ENCODE measurements around the gene RSPO1.

Gene RSPO1

DNA sequence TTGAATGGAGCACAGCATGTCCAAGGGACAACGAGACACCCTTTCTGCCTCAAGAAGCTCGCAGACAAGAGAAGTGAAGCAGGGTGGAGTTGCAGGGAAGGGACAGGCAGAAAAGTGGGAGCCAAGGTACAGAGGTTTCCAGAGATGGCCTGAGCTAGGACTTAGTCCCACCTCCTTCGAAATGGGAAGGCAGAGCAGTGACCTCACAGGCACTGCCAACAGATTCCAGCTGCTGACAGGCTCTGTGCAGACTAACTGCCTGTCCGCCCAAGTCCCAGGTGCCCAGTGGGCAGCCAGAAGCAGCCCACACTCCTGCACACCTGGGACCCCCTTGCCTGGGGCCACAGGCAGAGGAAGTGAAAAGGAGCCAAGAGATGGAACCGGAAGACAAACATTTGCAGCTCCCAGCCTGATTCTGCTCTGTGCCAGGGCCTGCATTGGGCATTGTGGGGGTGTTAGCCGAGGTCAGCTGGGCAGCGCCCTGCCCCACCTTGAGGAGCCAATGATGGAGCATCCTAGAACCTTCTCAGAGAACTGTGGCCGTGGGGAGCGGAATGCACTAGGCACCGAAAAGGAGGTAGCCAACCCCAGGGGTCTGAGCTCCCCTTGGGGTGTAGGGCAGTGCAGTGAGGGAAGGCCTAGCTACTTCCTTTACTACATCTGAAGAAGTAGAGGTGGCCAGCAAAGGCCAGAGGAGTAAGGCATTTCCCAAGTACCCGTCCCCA lies 27.5 kb upstream of the RSPO1 start:
- TF ChIP-seq, protein P1, sequence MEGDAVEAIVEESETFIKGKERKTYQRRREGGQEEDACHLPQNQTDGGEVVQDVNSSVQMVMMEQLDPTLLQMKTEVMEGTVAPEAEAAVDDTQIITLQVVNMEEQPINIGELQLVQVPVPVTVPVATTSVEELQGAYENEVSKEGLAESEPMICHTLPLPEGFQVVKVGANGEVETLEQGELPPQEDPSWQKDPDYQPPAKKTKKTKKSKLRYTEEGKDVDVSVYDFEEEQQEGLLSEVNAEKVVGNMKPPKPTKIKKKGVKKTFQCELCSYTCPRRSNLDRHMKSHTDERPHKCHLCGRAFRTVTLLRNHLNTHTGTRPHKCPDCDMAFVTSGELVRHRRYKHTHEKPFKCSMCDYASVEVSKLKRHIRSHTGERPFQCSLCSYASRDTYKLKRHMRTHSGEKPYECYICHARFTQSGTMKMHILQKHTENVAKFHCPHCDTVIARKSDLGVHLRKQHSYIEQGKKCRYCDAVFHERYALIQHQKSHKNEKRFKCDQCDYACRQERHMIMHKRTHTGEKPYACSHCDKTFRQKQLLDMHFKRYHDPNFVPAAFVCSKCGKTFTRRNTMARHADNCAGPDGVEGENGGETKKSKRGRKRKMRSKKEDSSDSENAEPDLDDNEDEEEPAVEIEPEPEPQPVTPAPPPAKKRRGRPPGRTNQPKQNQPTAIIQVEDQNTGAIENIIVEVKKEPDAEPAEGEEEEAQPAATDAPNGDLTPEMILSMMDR (IDR thresholded peaks at IDR 0.05; ENCODE audit: extremely low read depth, missing control alignments), result no peak
- no peak for DNase-seq (ENCODE audit: low spot score)

DNA sequence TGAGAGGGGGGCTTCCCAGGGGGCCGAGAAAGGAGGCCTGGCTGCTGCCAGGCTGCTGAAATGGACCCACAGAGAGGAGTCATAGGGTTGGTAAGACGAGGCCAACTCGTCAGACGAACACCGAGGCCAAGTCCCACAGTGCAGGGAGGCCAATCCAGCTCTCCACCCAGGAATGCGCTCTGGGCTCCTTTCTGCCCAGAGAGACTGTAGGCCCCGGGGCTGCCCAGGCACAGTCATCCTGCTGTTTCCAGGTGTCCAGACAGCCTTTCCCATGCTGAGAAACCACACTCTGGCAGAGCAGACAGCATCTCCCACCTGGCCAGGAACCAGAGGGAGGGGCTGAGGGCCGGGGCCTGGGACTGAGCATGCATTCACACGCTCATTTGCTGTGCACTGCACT lies 26.7 kb upstream of the RSPO1 start:
- TF ChIP-seq, protein P1 (IDR thresholded peaks at IDR 0.05; ENCODE audit: extremely low read depth, missing control alignments), result no peak
- DNase-seq (ENCODE audit: low spot score), result no peak

DNA sequence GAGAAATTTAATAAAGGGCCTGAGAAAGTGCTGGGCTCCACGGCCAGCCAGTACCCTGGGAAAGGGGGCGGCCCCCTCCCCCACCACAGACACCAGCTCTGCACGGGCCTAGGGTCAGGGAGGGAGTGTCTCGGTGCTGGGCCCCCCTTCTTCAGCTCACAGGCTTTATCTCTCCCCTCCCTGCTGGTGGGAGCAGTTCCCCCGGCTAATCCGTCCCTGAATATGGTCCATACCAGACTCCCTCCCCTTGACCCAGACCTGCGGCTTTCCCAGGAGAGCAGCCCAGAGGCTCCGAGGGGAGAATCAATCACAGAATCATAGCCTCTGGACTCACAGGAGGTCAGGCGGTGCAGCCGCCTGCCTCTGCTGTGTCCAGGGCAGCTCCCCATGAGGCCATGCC lies 26.0 kb upstream of the RSPO1 start:
- TF ChIP-seq, protein P1 (IDR thresholded peaks at IDR 0.05; ENCODE audit: extremely low read depth, missing control alignments), result no peak
- DNase-seq (ENCODE audit: low spot score), result no peak

DNA sequence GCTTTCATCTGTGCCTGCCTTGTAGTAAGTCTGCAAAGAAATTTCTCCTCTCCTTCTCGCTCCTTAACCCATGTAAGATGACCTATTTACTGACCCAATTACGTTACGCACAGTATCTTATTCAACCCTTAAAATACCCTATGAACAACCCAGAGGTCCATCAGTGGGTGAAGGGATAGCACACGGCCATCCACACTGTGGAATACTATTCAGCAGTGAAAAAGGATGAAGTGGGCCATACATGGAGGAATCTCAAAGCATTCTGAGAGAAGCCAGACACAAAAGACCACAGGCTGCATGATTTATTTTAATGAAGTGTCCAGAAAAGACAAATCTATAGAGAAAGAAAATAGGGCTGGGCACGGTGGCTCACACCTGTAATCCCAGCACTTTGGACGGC lies 23.8 kb upstream of the RSPO1 start:
- no peak for DNase-seq (ENCODE audit: low spot score)
- TF ChIP-seq, protein P1 (IDR thresholded peaks at IDR 0.05; ENCODE audit: extremely low read depth, missing control alignments), result no peak

DNA sequence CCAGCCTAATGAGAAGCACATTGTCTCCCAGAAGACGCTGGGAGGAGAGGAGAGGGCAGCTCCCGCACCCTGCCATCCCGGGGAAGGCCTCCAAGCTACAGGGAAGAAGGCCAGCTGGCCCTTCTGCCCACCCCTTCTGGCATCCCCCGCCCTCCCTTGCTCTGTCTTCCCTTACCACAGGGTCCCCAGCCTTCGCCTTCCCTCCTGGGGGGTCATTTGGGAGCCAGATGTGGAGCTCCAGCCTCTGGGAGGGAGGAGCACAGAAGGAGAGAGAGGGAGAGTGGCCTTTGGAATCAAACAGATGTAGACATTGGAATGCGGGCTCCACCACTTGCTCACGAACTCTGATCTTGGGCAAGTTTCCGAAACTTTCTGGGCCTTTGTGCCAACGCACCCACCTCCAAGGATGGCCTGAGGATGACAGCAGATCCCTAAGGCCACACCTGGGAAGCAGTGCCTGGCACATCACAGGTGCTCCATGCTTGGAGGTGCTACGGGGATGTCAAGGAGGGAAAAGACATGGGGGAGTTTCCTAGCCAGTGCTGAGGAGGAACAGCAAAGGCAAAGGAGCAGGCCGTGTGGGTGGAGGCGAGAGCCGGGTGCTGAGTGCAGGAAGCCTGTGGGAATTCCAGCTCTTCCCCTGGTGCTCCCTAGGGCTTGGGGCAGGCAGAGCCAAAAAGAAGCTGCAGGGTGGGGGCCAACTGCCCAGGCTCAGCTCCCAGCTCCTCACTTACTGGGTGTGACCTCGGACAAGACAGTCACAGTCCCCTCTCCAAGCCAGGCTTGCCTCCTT lies 23.1 kb upstream of the RSPO1 start:
- TF ChIP-seq, protein P1 (IDR thresholded peaks at IDR 0.05; ENCODE audit: extremely low read depth, missing control alignments), result no peak
- no peak for DNase-seq (ENCODE audit: low spot score)

DNA sequence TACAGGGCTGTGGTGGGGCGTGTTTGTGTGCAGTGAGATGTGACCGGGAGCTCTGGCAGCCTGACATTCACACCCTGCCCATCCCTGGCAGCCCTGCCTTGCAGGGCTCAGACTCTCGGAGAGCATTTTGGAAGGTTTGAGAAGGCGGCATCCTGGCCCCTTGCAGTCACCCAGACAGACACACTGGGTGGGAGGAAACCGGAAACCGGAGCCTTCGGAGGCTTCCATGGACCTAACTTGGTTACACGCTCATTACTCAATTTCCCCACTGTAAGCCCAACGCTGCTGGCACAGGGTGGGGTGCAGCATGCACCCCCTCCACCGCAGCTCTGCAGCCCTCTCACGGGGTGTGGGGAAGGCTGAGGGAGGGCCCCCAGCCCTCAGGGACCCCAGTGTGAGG lies 22.2 kb upstream of the RSPO1 start:
- DNase-seq (ENCODE audit: low spot score), result no peak
- TF ChIP-seq, protein P1 (IDR thresholded peaks at IDR 0.05; ENCODE audit: extremely low read depth, missing control alignments), result no peak

DNA sequence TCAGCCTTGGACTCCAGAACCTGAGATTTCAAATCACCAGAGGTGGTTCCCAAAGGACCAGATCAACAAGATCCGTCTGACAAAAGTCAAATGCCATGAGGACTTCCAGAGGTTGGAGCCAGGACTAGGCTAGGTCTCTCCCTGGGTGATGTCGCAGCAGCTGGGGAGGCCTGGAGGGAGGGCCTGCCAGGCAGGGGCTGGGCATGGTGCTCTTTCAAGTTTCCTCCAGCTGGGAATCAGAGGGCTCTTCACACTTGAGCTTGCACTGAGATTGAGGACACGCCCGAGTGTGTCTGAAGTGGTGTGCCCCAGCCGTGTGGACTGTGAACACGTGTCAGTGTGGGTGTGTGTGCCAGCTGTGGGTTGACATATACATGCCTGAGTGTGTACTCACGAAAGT lies 21.3 kb upstream of the RSPO1 start:
- TF ChIP-seq, protein P1 (IDR thresholded peaks at IDR 0.05; ENCODE audit: extremely low read depth, missing control alignments), result no peak
- no peak for DNase-seq (ENCODE audit: low spot score)

All from GM20000 (cell line).